ENCODE data around the gene SDF4. TPM values are rescaled to one million over a fixed set of nuclear protein-coding genes. Genes with fewer than 3 reads are reported as not detected.

SDF4 gene
- total and polyA plus RNA-seq, 2 experiments from 2014 or later, result 45.0 to 62.6 TPM

DNA sequence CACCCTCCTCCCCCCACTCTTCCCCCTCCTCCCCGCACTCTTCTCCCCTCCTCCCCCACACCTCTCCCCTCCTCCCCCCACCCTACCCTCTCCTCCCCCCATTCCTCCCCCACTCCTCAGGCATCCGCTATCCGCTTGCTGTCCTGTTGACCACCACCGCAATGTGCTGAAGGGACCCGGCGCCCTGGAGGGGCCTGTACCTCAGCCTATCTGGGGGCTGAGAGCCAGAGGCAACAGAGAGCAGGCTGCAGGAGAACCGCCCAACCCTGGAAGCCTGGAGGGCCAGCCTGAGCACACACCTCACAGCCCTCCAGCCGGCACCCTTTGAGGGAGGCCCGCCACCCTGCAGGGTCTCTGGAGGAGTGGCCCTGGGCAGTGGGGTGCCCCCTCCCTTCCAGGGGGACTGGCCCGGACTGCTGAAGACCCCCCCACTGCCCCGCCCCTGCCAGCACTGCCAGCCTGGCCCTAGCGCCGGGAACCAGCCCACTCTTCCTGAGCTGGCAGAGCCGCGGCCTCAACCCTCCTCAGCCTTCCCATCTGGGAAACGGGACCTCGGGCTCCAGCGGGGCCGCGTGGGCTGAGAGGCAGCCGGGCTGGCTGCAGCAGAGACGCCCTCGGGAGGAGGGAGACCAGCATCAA, 13.5 kb upstream of the SDF4 start:
- Mint-ChIP-seq H3K27me3 (ENCODE audit: insufficient read depth, low read depth, poor library complexity) (peaks cover 4% of the 10 kb centered on the region), H3K4me1 (no peaks in the 10 kb centered on the region), H3K27ac (no peak overlapping the region), H3K36me3 (ENCODE audit: low read depth) (peaks cover 3% of the 10 kb centered on the region; the same call in 1 of the 3 replicates), H3K9me3 (no peaks in the 10 kb centered on the region), H3K4me3 (no peak overlapping the region)
- no peak overlapping the region for H2AFZ ChIP-seq
- no peaks in the 10 kb centered on the region for H4K20me1 ChIP-seq (replicated peaks; ENCODE audit: insufficient read depth)
- H3K36me3 ChIP-seq (ENCODE audit: insufficient read depth), result no peaks in the 10 kb centered on the region
- H3K27me3 ChIP-seq (ENCODE audit: insufficient read depth), result peaks cover 10% of the 10 kb centered on the region; the same call in 1 of the 2 replicates
- ATAC-seq (no peak), DNase-seq (ENCODE audit: low spot score) (no peak)
- peaks cover 3% of the 10 kb centered on the region; the same call in 1 of the 2 replicates for H3K4me1 ChIP-seq (ENCODE audit: insufficient read depth)
- no peak for TF ChIP-seq POLR2AphosphoS5 (IDR thresholded peaks at IDR 0.05; ENCODE audit: low read depth)
- TF ChIP-seq, protein P1, sequence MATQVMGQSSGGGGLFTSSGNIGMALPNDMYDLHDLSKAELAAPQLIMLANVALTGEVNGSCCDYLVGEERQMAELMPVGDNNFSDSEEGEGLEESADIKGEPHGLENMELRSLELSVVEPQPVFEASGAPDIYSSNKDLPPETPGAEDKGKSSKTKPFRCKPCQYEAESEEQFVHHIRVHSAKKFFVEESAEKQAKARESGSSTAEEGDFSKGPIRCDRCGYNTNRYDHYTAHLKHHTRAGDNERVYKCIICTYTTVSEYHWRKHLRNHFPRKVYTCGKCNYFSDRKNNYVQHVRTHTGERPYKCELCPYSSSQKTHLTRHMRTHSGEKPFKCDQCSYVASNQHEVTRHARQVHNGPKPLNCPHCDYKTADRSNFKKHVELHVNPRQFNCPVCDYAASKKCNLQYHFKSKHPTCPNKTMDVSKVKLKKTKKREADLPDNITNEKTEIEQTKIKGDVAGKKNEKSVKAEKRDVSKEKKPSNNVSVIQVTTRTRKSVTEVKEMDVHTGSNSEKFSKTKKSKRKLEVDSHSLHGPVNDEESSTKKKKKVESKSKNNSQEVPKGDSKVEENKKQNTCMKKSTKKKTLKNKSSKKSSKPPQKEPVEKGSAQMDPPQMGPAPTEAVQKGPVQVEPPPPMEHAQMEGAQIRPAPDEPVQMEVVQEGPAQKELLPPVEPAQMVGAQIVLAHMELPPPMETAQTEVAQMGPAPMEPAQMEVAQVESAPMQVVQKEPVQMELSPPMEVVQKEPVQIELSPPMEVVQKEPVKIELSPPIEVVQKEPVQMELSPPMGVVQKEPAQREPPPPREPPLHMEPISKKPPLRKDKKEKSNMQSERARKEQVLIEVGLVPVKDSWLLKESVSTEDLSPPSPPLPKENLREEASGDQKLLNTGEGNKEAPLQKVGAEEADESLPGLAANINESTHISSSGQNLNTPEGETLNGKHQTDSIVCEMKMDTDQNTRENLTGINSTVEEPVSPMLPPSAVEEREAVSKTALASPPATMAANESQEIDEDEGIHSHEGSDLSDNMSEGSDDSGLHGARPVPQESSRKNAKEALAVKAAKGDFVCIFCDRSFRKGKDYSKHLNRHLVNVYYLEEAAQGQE (IDR thresholded peaks at IDR 0.05; ENCODE audit: unreplicated experiment), result no peak
- TF ChIP-seq, protein P2, sequence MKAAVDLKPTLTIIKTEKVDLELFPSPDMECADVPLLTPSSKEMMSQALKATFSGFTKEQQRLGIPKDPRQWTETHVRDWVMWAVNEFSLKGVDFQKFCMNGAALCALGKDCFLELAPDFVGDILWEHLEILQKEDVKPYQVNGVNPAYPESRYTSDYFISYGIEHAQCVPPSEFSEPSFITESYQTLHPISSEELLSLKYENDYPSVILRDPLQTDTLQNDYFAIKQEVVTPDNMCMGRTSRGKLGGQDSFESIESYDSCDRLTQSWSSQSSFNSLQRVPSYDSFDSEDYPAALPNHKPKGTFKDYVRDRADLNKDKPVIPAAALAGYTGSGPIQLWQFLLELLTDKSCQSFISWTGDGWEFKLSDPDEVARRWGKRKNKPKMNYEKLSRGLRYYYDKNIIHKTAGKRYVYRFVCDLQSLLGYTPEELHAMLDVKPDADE (IDR thresholded peaks at IDR 0.05), result no peak
- no peak for TF ChIP-seq JUNB (IDR thresholded peaks at IDR 0.05; ENCODE audit: unreplicated experiment)
- TF ChIP-seq, protein P3, sequence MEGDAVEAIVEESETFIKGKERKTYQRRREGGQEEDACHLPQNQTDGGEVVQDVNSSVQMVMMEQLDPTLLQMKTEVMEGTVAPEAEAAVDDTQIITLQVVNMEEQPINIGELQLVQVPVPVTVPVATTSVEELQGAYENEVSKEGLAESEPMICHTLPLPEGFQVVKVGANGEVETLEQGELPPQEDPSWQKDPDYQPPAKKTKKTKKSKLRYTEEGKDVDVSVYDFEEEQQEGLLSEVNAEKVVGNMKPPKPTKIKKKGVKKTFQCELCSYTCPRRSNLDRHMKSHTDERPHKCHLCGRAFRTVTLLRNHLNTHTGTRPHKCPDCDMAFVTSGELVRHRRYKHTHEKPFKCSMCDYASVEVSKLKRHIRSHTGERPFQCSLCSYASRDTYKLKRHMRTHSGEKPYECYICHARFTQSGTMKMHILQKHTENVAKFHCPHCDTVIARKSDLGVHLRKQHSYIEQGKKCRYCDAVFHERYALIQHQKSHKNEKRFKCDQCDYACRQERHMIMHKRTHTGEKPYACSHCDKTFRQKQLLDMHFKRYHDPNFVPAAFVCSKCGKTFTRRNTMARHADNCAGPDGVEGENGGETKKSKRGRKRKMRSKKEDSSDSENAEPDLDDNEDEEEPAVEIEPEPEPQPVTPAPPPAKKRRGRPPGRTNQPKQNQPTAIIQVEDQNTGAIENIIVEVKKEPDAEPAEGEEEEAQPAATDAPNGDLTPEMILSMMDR (conservative IDR thresholded peaks at IDR 0.05; ENCODE audit: low read depth in 2 of 2), result no peak
- no peaks in the 10 kb centered on the region for H3F3A ChIP-seq (replicated peaks; ENCODE audit: low read depth)
- no peak overlapping the region for H3K4me2 ChIP-seq
- no peaks in the 10 kb centered on the region for H3K79me2 ChIP-seq (replicated peaks; ENCODE audit: insufficient read depth)
- no peaks in the 10 kb centered on the region for H3K9me2 ChIP-seq (ENCODE audit: insufficient read depth)
- no peak overlapping the region for H3K27ac ChIP-seq (ENCODE audit: low read depth)
- H3K4me3 ChIP-seq, result no peak overlapping the region

DNA sequence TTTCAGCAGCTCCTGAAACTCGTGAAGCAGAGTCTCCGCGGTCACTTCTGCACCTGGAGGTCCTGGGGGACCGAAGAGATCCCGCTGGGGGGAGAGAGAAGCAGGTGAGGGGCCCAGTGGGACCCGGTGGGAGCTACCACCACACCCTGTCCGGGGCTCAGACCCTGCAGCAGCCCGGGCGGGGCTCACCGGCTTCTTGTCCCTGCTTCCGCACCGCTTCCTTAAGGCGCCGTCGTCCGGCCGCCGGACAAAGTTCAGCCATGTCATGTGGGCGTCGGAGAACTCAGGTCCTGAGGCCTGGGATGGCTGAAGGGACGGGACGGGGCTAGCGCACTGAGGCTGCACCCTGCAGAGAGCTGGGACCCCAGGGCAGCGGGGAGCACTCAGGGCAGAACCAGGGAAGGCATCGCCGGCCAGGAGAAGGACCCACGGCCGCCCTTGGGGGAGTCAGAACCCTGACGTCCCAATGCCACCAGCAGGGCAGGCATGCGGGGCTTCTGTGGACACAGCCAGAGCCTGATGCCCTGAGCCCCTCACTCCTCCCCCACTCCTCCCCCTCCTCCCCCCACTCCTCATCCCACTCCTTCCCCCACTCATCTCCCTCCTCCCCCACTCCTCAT, 12.5 kb upstream of the SDF4 start:
- Mint-ChIP-seq H3K9me3 (no peaks in the 10 kb centered on the region), H3K36me3 (ENCODE audit: low read depth) (no peaks in the 10 kb centered on the region), H3K4me3 (no peak overlapping the region), H3K27ac (no peak overlapping the region), H3K4me1 (no peaks in the 10 kb centered on the region), H3K27me3 (ENCODE audit: insufficient read depth, low read depth, poor library complexity) (peaks cover 6% of the 10 kb centered on the region)
- H3F3A ChIP-seq (replicated peaks; ENCODE audit: low read depth), result no peaks in the 10 kb centered on the region
- no peak for ATAC-seq
- H3K4me1 ChIP-seq (ENCODE audit: insufficient read depth), result peaks cover 3% of the 10 kb centered on the region; the same call in 1 of the 2 replicates
- no peaks in the 10 kb centered on the region for H3K9me2 ChIP-seq (ENCODE audit: insufficient read depth)
- no peaks in the 10 kb centered on the region for H3K36me3 ChIP-seq (ENCODE audit: insufficient read depth)
- DNase-seq (ENCODE audit: low spot score), result no peak
- H3K4me2 ChIP-seq, result no peak overlapping the region
- H4K20me1 ChIP-seq (replicated peaks; ENCODE audit: insufficient read depth), result no peaks in the 10 kb centered on the region
- no peak overlapping the region for H2AFZ ChIP-seq
- H3K4me3 ChIP-seq, result no peak overlapping the region
- peaks cover 10% of the 10 kb centered on the region; the same call in 1 of the 2 replicates for H3K27me3 ChIP-seq (ENCODE audit: insufficient read depth)
- H3K79me2 ChIP-seq (replicated peaks; ENCODE audit: insufficient read depth), result no peaks in the 10 kb centered on the region
- H3K27ac ChIP-seq (ENCODE audit: low read depth), result no peak overlapping the region
- TF ChIP-seq NANOG (IDR thresholded peaks at IDR 0.05; ENCODE audit: borderline replicate concordance), result no peak
- TF ChIP-seq CREB1 (CRISPR knock-in tag; IDR thresholded peaks at IDR 0.05; ENCODE audit: low read depth), result no peak
- TF ChIP-seq ZNF114 (CRISPR knock-in tag; IDR thresholded peaks at IDR 0.05), result no peak
